ENCODE results near the gene FUBP1. TPM values are rescaled to one million over a fixed set of nuclear protein-coding genes. Genes with fewer than 3 reads are reported as not detected.

FUBP1 gene
- total RNA-seq, 4 donors from 2014 or later = 81.8 to 176 (median 101) TPM

- peak overlapping the region in 1 of 4 donors; percentile 73 for H3K4me3 ChIP-seq
- 20 to 23% methylated on average over 4 of the region's 4 CpGs for WGBS, 2 donors (ENCODE audit: low coverage in 1 of 2)
- in situ Hi-C loops (cut with MboI; ENCODE audit: low pct_ligation_motif_present in 1 of 4, low pct_unique_long_range_greater_than_20kb in 1 of 4, low sequenced_read_pairs in 3 of 4) = loop anchor here in 1 of 4 donors (10.0 kb wide), 1 partner anchor 139 kb away; no protein-coding TSS in a partner anchor
These were observed 3.5 kb downstream of the FUBP1 start for GRCh38 chr1:77975386-77975785.

GRCh38 chr1:77972080-77972479 is 6.8 kb downstream of the FUBP1 start:
- DNase-seq = no peak
- 82 to 100% methylated on average over 2 to 3 of the region's 3 CpGs for WGBS, 2 donors (ENCODE audit: low coverage in 1 of 2)
- in situ Hi-C loops (cut with MboI; ENCODE audit: low pct_ligation_motif_present in 1 of 4, low pct_unique_long_range_greater_than_20kb in 1 of 4, low sequenced_read_pairs in 3 of 4) = loop anchor here in 3 of 4 donors (10.0 to 25.0 kb wide), 3 partner anchors 140 to 260 kb away; no protein-coding TSS in a partner anchor
- Histone ChIP-seq H3K9me3 (no peaks in the 10 kb centered on the region), H3K27ac (no peak overlapping the region), H3K4me1 (peaks cover 22 to 75% (median 30%) of the 10 kb centered on the region in 4 donors), H3K27me3 (no peaks in the 10 kb centered on the region), H3K4me3 (no peak overlapping the region), H3K36me3 (peaks cover 0 to 26% (median 11%) of the 10 kb centered on the region in 4 donors)
- TF ChIP-seq POLR2A (IDR thresholded peaks at IDR 0.05) = no peak
- no peak for TF ChIP-seq CTCF (IDR thresholded peaks at IDR 0.05)
- no peak for TF ChIP-seq POLR2AphosphoS5 (IDR thresholded peaks at IDR 0.05)
- TF ChIP-seq EP300 (IDR thresholded peaks at IDR 0.05; ENCODE audit: low read depth) = no peak
- intact Hi-C loops (cut with DNase I; ENCODE audit: low total_unique reads) = no loop called here

More at GRCh38 chr1:77975386-77975785, 3.5 kb downstream of the FUBP1 start:
- H3K9me3 ChIP-seq = no peaks in the 10 kb centered on the region
- H3K4me1 ChIP-seq = peaks cover 25 to 66% (median 40%) of the 10 kb centered on the region in 4 donors
- H3K27me3 ChIP-seq = no peaks in the 10 kb centered on the region
- H3K36me3 ChIP-seq = no peaks in the 10 kb centered on the region
- DNase-seq = no peak
- peak overlapping the region in 3 of 4 donors; percentile 97 to 100 (median 98) for H3K27ac ChIP-seq
- TF ChIP-seq CTCF (IDR thresholded peaks at IDR 0.05) (no peak), POLR2A (IDR thresholded peaks at IDR 0.05) (no peak), POLR2AphosphoS5 (IDR thresholded peaks at IDR 0.05) (no peak), EP300 (IDR thresholded peaks at IDR 0.05; ENCODE audit: low read depth) (no peak)
- intact Hi-C loops (cut with DNase I; ENCODE audit: low total_unique reads) = no loop called here

GRCh38 chr1:77970192-77970591 is 8.7 kb downstream of the FUBP1 start:
- 54 to 57% methylated on average over 1 of the region's 1 CpG for WGBS, 2 donors (ENCODE audit: low coverage in 1 of 2)
- Histone ChIP-seq H3K36me3 (peaks cover 0 to 45% (median 20%) of the 10 kb centered on the region in 4 donors), H3K27me3 (no peaks in the 10 kb centered on the region), H3K27ac (no peak overlapping the region), H3K4me3 (no peak overlapping the region), H3K4me1 (peaks cover 5 to 56% (median 14%) of the 10 kb centered on the region in 4 donors), H3K9me3 (no peaks in the 10 kb centered on the region)
- TF ChIP-seq CTCF (IDR thresholded peaks at IDR 0.05) (no peak), POLR2AphosphoS5 (IDR thresholded peaks at IDR 0.05) (no peak), EP300 (IDR thresholded peaks at IDR 0.05; ENCODE audit: low read depth) (no peak), POLR2A (IDR thresholded peaks at IDR 0.05) (no peak)
- no peak for DNase-seq
- in situ Hi-C loops (cut with MboI; ENCODE audit: low pct_ligation_motif_present in 1 of 4, low pct_unique_long_range_greater_than_20kb in 1 of 4, low sequenced_read_pairs in 3 of 4) (loop anchor here in 3 of 4 donors (10.0 to 25.0 kb wide), 3 partner anchors 142 to 258 kb away; no protein-coding TSS in a partner anchor), intact Hi-C loops (cut with DNase I; ENCODE audit: low total_unique reads) (no loop called here)

- H3K36me3 ChIP-seq = peaks cover 0 to 84% (median 40%) of the 10 kb centered on the region in 4 donors
These were observed 12.6 kb downstream of the FUBP1 start for GRCh38 chr1:77966291-77966690.

More at GRCh38 chr1:77966291-77966690, 12.6 kb downstream of the FUBP1 start:
- intact Hi-C loops (cut with DNase I; ENCODE audit: low total_unique reads) (no loop called here), in situ Hi-C loops (cut with MboI; ENCODE audit: low pct_ligation_motif_present in 1 of 4, low pct_unique_long_range_greater_than_20kb in 1 of 4, low sequenced_read_pairs in 3 of 4) (loop anchor here in 2 of 4 donors (25.0 kb wide), 2 partner anchors 146 to 254 kb away; no protein-coding TSS in a partner anchor)
- no peak for DNase-seq
- no peak overlapping the region for H3K27ac ChIP-seq
- H3K27me3 ChIP-seq = no peaks in the 10 kb centered on the region
- TF ChIP-seq CTCF (IDR thresholded peaks at IDR 0.05) (no peak), EP300 (IDR thresholded peaks at IDR 0.05; ENCODE audit: low read depth) (no peak), POLR2A (IDR thresholded peaks at IDR 0.05) (no peak), POLR2AphosphoS5 (IDR thresholded peaks at IDR 0.05) (no peak)
- H3K4me3 ChIP-seq = no peak overlapping the region
- H3K9me3 ChIP-seq = no peaks in the 10 kb centered on the region
- peaks cover 0 to 30% (median 3%) of the 10 kb centered on the region in 4 donors for H3K4me1 ChIP-seq
- WGBS, 2 donors (ENCODE audit: low coverage in 1 of 2) = 87 to 94% methylated on average over 3 of the region's 3 CpGs

All from transverse colon (tissue), 4 donors.